Epidermal melanocyte (primary cell): Measurements from ENCODE around the gene MBOAT7.
"Not testable (repeated sequence)": the region's sequence is repeated elsewhere in the genome, so short reads cannot be mapped to it uniquely, and the experiment has no call there.

Experiments
- DNase-seq: peaks from one replicate; pipeline ENCODE4 v3.0.0; 2011; ENCODE audit warnings: low spot score; ENCODE audit not compliant: insufficient read length

Gene MBOAT7, protein sequence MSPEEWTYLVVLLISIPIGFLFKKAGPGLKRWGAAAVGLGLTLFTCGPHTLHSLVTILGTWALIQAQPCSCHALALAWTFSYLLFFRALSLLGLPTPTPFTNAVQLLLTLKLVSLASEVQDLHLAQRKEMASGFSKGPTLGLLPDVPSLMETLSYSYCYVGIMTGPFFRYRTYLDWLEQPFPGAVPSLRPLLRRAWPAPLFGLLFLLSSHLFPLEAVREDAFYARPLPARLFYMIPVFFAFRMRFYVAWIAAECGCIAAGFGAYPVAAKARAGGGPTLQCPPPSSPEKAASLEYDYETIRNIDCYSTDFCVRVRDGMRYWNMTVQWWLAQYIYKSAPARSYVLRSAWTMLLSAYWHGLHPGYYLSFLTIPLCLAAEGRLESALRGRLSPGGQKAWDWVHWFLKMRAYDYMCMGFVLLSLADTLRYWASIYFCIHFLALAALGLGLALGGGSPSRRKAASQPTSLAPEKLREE

DNA sequence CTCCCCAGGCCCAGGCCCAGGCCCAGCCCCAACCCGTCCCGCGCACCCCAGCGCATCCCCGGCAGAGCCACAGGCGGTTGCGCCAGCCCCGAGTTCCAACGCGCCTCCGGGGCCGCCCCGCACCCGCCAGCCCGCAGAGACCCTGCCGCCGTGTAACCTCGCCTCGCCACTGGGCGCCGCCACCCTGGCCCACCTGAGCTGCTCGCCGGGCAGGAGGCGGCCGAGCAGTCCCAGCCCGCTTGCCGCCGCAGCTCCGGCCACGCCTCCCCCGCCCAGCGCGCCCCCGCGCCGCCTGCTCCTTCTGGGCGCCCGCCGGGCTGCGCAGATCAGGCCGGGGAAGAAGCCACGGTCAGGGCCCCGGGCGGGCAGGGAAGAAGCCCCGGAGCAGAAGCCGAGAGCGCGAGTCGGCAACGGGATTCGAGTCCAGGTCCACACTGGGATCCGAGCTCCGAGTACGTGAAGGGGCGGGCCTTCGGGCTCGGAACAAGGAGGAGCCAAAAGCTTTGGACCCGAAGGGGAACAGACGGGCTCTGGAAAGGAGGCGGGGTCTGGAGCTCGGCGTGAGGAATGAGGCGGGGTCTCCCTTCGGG lies at the start of gene MBOAT7:
Gene MBOAT7, minus strand, starts transcription at position 436 of the 590 bp plus-strand sequence. CDS start 1,072 bp downstream, outside the sequence.
- DNase-seq = no peak

DNA sequence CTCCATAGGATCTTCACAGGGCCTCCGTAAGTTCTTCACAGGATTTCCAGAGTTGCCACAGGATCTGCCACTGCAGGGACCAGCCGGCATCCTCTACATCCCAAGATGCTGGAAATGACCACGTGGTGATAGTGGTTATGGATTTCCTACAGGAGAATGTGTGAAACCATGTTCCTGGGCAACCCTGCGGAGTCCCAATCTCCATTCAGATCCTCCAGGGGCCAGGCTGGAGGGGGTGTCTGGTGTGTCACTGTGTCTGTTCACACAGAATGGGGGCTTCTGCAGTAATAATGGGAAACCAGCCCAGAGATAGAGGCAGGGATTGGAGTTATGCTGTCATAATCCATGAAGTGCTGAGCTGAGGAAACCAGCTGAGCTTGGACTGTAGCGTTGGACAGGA lies 44.6 kb upstream of the MBOAT7 start:
- no peak for DNase-seq

DNA sequence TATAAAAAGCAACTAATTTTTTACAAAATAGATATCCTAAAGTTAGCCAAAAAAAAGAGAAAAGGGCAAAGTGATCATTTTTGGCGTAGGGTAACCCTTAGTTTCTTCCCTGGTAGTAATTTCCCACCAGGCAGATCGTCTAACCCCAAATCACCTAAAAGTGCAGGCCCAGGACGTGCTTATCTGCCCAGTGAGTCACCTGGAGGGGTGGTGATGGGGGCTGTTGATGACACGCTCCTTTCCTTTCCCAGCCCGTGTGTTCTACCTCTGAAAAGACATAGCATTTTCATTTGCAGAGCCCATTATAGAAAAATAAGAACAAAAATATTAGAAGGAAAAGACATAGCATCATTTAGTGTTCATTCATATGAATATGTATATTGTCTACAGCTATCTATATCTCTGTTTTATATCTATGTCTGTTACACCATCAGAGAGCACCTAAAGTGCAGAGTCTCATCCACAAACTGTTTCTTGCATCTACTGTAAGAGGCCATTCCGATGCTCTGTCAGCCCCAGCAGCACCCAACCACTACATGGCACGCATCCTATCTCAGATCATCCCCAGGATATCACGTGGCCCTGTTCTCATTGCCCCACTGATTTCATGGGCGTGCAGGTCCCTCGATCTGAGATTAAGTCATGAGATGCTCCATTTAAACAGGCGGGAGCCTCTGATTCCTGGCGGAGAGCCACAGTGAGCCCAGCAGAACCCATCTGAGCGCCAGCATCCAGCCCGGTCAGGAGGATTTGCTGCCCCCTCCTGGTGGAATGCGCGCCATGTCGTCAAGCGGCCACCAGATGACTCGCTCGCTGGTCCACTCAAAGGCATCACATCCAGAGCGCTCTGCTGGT lies 41.9 kb upstream of the MBOAT7 start:
- no peak for DNase-seq

DNA sequence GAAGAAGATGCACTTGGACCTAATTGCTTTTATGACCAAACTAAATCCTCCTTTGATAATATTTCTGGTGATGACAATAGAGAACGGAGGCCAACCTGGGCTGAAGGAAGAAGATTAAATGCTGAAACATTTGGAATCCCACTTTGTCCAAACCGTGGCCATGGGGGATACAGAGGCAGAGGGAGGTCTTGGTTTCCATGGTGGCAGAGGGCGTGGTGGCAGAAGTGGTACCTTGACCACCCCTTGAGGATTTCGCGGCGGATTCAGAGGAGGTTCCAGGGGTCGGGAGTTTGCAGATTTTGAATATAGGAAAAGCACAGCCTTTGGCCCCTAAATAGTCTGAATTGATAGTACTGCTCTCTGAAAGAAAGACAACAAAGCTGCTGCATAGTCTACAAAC lies 40.7 kb upstream of the MBOAT7 start:
- DNase-seq = no peak

DNA sequence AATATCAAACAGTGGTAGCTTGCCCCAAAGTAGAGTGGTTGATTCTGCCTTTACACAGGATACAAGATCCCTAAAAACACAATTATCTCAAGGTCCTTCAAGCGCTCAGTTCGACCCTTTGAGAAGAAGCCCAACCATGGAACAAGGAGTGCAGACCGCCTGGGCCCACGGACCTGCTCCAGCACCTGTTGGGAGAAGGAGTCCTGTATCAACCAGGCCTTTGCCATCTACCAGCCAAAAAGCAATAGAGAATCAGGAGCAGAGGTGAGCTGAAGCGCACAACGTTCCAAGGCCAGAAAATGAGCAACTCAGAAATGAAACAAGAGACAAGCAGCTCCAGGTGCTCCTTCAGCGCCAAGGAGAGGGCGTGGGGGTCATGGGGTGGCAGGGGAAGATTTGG lies 39.8 kb upstream of the MBOAT7 start:
- no peak for DNase-seq

DNA sequence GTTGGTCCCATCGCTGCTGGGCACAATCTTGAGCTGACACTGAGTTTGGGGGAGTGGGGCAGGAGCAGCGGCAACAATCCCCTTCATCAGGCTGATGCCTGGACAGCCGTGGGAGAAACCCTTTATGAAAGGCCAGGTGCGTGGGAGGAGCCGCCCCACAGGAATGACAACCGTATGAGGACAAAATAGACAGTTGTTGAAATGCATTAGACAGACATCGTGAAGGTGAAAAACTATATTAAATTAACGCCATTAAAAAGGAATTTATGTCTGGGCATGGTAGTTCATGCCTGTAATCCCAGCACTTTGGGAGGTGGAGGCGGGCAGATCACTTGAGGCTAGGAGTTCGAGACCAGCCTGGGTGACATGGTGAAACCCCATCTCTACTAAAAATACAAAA lies 35.2 kb upstream of the MBOAT7 start:
- DNase-seq = not testable (repeated sequence)

DNA sequence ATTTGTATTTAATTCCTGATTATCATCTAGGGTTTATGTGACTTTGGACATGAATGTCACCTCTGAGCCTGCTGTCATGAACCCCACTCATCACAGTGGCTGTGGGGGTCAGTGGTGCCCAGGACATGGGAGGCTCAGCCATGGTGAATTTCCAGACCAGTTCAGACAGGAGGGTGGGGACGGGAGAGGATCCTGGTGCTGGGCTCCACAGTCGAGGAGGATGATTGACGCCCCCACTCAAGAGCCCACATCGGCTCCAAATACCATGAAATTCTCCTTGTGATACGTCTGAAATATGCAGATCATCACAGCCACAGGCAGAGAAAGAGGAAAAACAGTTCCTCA lies 34.5 kb upstream of the MBOAT7 start:
- DNase-seq = not testable (repeated sequence)

DNA sequence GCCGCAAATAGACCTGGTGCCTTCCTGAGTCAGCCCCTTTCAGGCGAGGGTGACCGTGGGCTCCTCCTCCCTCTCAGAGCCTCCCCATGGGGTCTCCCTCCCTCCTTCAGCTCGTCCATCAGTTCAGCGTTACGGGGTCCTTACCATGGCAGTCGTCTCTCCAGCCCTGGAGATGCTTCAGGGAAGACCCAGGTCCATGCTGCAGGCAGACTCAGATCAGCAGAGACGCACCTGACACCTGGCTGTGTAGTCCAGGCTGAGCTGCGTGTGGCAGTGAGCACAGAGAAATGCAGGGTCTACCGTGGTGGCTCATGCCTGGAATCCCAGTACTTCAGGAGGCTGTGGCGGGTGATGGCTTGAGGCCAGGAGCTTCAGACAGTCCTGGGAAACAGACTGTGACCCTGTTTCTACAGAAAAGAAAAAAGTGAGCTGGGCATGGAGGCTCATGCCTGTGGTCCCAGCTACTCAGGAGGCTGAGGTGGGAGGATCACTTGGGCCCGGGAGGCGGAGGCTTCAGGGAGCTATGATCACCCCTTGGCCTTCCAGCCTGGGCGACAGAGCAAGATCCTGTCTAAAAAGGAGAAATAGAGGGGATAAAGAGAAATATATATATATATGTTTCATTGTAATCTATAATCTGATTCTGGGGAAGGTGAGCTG lies 34.0 kb upstream of the MBOAT7 start:
- not testable (repeated sequence) for DNase-seq

DNA sequence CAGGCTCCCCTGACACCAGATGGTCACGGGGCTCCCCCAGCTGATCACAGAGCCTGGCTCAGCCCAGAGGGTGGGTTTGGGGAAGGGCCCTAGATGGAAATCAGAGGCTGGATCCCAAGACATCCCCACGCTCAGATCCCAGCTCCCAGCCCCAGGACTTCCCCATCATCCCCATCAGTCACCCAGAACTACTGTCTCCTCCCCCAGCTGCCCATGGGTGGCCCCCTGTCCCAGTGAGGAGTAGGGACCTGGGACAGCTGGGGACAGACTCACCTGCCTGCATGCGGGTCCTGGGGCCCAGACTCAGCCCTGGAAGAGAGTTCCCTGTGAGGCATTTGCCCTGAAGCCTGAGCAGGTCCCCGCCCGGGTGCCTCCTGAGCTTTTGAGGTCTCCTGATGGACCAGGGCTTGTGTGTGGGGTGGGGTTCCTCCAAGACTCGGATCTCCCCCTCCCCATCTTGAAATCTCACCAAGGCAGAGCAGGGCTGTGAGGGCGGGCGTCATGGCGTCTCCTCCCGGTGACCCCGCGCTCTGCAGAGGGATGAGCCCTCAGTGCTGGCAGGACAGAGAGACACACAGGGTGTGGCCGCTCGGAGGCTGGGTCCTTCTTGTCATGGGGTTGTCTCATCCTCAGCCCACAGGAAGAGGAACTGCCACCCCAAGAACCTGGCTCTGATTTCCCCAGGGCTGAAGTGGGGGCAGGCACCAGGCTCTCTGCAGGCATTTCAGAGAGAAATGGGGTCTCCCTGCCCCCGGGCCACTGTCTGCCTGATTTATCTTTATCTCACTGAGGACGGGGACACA lies 33.3 kb upstream of the MBOAT7 start, which contains the start of gene LILRB3:
Gene LILRB3, minus strand, starts transcription at position 534 of the 803 bp plus-strand sequence. Its CDS starts 31 bp downstream, at position 503.
- DNase-seq = not testable (repeated sequence)

DNA sequence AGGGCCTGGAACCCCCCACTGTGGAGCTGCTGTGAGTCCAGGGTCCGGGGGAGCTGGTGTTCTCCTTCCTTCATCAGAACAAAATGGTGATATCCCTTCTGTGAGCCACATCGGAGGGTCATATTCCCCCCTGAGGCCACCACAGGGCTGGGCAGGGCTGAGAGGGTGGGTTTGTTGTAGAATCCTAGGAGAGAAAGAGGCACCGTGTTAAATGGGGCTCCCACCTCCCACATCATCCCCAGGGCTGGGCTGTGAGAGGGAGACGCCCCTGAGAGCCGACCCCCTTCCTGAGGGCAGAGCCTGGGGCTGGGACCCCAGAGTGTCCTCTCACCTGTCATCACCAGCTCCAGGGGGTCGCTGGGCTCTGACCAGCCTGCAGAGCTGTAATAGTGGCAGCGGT lies 32.6 kb upstream of the MBOAT7 start:
- DNase-seq = not testable (repeated sequence)

DNA sequence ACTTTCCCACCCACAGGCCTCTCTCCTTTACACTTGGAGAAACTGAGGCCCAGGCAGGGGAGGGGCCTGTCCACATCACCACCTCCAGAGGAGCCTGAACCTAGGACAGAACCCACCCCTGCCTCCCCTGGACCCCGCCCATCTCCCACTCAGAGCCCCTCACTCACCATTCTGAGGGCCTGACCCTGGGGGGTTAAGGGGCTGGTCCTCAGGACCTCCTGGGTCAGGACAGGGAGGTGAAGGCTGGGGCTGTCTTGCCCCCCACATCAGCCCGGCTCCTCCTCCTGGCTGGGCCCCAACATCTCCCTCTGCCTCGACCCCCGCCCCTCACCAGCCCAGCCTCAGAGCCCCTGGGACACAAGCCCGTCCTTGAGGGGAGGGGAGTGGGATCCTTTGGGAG lies 30.3 kb upstream of the MBOAT7 start:
- not testable (repeated sequence) for DNase-seq

DNA sequence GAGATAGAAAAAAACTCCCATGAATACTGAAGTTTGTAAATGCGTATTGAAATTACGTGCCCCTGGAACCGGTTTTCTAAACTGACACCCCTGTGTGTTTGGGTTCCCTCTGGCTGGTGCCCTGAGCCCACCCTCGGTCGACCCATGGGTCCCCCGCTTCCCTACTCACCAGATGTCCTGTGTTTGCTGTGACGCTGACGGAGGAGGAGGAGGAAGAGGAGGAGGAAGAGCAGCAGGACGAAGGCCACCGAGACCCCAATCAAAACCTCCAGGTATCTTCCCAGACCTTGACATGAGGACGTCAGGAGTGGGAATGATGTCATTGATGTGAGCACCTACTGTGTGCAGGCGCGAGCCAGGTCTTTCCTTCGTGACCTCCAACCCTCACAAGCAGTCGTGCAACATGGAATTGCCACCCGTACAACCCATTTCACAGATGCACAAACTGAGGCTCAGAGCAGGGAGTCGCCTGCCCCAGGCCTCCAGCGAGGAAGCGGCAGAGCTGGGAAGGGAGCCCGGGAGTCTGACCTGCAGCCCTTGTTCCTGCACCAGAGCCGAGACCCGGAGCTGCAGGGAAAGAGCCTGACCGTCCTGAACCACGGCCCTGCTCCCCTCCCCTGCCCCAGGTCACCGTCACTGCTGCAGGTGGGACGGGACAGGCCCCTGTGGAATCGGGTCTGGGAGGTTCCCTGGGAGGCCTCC lies 29.7 kb upstream of the MBOAT7 start:
- DNase-seq = no peak

DNA sequence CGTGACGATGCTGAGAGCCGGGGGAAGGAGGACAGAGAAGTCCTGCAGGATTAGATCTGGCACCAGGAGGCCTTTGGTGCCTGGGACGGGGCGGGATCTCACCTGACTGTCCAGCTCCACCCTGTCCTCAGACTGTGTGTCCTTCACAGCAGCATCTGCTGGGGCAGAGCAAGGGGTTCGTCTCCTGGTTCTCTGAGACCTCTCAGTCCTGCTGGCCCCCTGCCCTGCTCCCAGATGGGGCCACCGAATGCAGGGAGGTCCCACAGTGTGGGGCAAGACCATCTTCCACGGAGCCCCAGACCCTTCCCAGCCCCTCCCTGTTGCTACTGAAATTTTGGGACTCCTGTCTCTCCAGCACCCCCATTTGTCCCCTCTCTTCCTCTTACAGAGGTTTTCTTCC lies 28.9 kb upstream of the MBOAT7 start:
- no peak for DNase-seq

DNA sequence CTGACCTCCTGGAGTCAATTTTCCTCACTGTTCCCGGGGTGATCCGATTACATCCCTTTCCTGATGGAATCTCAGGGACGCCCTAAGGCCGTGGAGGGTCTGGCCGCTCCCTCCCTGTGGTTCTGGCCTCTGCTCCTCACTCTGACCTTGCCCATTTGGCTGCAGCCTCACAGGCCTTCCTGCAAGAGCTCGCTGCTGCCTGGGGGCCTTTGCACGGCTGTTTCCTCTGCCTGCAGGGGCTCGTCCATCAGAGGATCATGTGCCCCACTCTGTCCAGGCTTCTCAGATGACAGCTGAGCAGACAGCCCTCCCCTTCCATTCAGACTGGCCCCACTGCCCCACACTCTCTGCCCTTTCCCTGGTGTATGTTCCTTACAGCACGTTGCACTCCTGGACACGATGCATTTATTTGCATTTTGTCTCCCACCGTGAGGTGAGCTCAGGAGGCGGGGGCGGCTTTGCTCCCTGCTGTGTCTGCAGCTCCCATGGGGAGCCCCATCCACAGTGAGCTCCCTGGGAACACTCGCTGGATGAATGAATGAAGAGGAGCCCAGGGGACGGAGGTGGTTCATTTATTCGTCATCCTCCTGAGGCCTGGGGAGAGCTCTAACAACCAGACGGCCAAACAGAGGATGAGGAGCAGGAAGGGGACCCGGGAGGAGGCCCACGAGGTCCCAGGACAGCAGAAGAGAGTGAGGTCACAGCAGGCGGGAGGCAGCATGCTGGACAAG lies 28.3 kb upstream of the MBOAT7 start:
- not testable (repeated sequence) for DNase-seq

DNA sequence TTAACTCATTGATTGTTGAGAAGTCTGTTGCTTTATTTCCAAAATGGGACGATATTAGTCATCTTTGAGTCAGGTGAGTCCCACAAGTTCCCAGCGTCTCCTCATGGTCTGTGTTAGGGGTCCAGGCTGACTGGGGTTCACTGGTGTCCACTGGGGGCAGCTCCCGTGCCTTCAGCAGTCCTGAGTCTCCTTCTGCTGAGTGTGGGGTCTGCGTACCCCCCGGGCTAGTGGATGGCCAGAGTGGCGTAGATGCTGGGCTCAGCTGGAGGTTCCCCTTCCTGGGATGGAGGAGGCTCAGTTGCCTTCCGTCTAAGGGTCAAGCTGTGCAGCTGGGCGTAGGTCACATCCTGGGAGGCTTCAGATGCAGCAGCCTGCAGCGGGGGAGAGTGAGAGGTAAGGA lies 27.5 kb upstream of the MBOAT7 start:
- DNase-seq = no peak

DNA sequence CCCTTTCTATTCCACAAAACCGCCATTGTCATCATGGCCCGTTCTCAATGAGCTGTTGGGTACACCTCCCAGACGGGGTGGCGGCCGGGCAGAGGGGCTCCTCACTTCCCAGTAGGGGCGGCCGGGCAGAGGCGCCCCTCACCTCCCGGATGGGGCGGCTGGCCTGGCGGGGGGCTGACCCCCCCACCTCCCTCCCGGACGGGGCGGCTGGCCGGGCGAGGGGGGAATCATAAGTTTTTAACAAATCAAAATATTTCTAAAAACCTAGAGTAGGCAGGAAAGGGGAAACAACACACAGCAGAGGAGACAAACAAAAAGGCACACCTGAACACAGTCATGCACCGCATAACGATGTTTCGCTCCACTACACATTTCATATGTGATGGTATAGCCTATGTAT lies 25.4 kb upstream of the MBOAT7 start:
- DNase-seq = not testable (repeated sequence)

DNA sequence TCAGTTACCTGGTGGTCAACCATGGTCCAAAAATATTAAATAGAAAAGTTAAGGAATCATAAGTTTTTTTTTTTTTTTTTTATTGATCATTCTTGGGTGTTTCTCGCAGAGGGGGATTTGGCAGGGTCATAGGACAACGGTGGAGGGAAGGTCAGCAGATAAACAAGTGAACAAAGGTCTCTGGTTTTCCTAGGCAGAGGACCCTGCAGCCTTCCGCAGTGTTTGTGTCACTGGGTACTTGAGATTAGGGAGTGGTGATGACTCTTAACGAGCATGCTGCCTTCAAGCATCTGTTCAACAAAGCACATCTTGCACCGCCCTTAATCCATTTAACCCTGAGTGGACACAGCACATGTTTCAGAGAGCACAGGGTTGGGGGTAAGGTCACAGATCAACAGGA lies 24.8 kb upstream of the MBOAT7 start:
- DNase-seq = not testable (repeated sequence)

DNA sequence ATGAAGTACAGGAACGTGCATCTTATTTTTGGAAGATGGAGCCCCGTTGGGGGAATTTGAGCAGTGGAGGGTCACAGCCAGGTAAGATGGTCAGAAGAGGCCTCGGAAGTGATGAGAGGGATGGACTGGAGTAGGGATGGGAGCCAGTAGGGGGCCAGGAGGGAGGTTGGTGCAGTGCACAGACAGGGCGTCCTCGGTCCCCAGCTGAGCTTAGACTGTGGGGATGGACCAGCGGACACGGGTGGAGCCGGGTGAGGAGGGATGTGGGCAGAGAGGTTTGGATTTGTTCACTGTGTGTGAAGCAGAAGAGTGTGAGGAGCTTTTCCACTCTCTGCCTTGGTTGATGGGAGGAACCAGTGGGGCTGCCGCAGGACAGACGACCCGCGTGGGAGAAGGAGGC lies 21.9 kb upstream of the MBOAT7 start:
- no peak for DNase-seq

DNA sequence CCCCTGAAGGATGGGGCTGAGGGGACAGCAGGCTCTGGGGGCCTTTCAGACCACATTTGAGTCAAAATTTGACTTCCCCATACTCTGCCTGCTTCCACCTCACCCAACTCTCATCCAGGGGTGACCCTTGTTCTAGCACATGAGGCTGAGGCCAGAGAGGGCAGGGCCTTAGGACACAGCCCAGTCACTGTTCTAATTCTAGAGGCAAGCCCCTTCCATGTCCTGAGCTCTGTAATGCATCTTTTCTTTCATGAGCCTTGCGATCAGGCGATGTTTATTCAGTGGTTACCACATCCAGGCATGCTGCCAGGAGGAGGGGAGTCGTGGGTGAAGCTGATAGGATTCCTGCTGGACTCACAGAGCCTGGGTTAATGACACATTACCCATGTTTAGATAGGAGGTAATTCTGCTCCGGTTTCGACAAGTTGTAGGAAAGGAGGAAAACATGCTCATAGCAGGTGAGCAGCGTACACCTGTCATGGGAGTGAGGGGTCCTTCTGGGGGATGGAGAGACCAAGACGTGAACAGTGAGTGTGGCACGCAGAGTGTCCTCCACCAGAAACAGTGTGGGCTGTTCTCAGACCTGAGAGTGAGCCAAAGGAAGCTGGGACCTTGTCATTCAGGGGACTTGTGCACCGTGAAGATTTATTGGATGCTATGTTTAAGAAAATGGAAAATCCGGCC lies 20.6 kb upstream of the MBOAT7 start:
- DNase-seq = peak; percentile 95
